Testis (tissue), 3 donors: Measurements from ENCODE around the gene TPST1. TPM values are rescaled to one million over a fixed set of nuclear protein-coding genes. Genes with fewer than 3 reads are reported as not detected.

Source experiments
- DNase-seq: peaks from one replicate; pipeline ENCODE4 v3.0.0-alpha.2; 2019
- H3K27ac ChIP-seq, 2 donors: fragments of 200-600 bp; sonication (generic); one replicate each; pipeline ENCODE4 v1.5.1; 2019
- H3K27me3 ChIP-seq: fragments of 200-600 bp; sonication (generic); one replicate; pipeline ENCODE4 v1.5.1; 2019
- H3K36me3 ChIP-seq: fragments of 200-600 bp; sonication (generic); one replicate; pipeline ENCODE4 v1.5.1; 2017; ENCODE audit warnings: low read depth; ENCODE audit errors: missing control alignments
- H3K4me1 ChIP-seq: fragments of 200-600 bp; sonication (generic); one replicate; pipeline ENCODE4 v1.5.1; 2019
- H3K4me3 ChIP-seq, 2 donors: fragments of 200-600 bp; sonication (generic); one replicate each; pipeline ENCODE4 v1.5.1; 2017 to 2019
- H3K9me3 ChIP-seq: fragments of 200-600 bp; sonication (generic); one replicate; pipeline ENCODE4 v1.5.1; 2017
- POLR2A ChIP-seq: fragments of 450-650 bp; IDR thresholded peaks from one replicate; pipeline ENCODE4 v1.6.1; 2017; ENCODE audit warnings: antibody characterized with exemption, mild to moderate bottlenecking, moderate library complexity
- WGBS, 2 donors: methylation state at CpG; one replicate each; pipeline ENCODE4 v1.1.5; 2018; 5-methylcytosine and 5-hydroxymethylcytosine counted together
- intact Hi-C: fragments of 100-400 bp; cut with DNase I; formaldehyde crosslinking; loops from one replicate; pipeline ENCODE4 v1.15.1; 2023; ENCODE audit warnings: low total_unique reads
- polyA plus RNA-seq: library from polyadenylated mRNA; stranded (reverse); fragments of 350-450 nt; fragmentation: Illumina TruSeq; extraction: RNeasy Lipid Tissue Mini Kit (QIAGEN cat#74804); gene quantifications from one replicate; pipeline ENCODE4 v1.2.3, GENCODE V29; 2014; ENCODE audit warnings: low read depth, low replicate concordance; ENCODE audit not compliant: insufficient read depth
- total RNA-seq, 2 donors: library from RNA; depleted of rRNA; stranded (reverse); fragments of >200 nt; gene quantifications; one replicate each; pipeline ENCODE4 v1.2.3, GENCODE V29; 2016
- TF ChIP-seq, protein P1 (sequence below), 3 experiments: fragments of 450-650 bp in 2 of 3; fragments of 200-600 bp in 1 of 3; sonication (generic) in 1 of 3; IDR thresholded peaks; one replicate each; pipeline ENCODE4 v1.5.1; 2016 to 2019; ENCODE audit warnings: antibody characterized with exemption in 3 of 3, mild to moderate bottlenecking in 2 of 3, moderate library complexity in 1 of 3

The TPST1 gene
- total and polyA plus RNA-seq, 3 donors from 2014 or later = 34.7 to 55.7 (median 40.7) TPM

DNA sequence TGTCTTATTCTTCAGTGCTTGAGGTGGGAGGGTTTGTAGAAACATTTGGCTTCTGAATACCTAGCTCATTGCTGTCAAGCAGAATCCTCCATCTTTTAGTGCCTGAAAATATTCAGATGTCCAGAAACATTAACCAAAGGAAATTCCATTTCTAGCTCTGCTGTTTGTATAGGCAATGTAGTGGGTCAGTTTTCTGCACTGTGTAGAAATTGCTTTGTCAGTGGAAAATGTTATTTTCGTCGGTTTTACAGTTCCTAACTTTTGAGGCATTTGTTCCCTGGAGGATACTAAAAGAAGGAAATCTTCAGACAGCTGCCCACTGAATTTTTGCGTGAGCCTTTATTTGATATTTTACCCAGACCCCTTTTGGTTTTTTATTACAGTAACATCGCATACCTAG, 143.4 kb downstream of the TPST1 start:
- peak overlapping the region in 1 of 2 donors; percentile 41 for H3K27ac ChIP-seq
- H3K9me3 ChIP-seq = no peaks in the 10 kb centered on the region
- TF ChIP-seq POLR2A = no peak
- TF ChIP-seq, protein P1, sequence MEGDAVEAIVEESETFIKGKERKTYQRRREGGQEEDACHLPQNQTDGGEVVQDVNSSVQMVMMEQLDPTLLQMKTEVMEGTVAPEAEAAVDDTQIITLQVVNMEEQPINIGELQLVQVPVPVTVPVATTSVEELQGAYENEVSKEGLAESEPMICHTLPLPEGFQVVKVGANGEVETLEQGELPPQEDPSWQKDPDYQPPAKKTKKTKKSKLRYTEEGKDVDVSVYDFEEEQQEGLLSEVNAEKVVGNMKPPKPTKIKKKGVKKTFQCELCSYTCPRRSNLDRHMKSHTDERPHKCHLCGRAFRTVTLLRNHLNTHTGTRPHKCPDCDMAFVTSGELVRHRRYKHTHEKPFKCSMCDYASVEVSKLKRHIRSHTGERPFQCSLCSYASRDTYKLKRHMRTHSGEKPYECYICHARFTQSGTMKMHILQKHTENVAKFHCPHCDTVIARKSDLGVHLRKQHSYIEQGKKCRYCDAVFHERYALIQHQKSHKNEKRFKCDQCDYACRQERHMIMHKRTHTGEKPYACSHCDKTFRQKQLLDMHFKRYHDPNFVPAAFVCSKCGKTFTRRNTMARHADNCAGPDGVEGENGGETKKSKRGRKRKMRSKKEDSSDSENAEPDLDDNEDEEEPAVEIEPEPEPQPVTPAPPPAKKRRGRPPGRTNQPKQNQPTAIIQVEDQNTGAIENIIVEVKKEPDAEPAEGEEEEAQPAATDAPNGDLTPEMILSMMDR (IDR thresholded peaks at IDR 0.05) = no peak
- H3K36me3 ChIP-seq = no peaks in the 10 kb centered on the region
- no peak overlapping the region for H3K4me3 ChIP-seq
- H3K27me3 ChIP-seq = no peaks in the 10 kb centered on the region
- H3K4me1 ChIP-seq = peaks cover 13% of the 10 kb centered on the region
- no peak for DNase-seq
- intact Hi-C loops = no loop called here
- WGBS, 2 donors = 36 to 46% methylated on average over 4 of the region's 4 CpGs

DNA sequence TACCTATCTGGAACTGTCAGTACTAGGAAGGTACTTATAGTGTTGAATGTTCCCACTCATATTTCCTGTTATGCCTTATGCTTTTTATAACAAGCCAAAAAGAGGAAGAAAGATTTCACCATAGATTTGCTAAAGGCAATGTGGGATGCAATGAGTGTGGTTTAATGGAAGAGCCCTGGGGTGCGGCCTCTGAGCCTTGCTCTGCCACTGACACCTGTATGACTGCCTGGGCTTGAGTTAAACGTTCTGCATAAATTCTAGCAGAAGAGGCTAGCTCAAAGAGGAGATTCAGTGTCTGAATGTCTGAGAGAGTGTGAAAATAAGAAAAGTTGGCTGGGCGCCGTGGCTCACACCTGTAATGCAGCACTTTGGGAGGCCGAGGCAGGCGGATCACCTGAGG, 143.8 kb downstream of the TPST1 start:
- H3K4me3 ChIP-seq = no peak overlapping the region
- H3K4me1 ChIP-seq = peaks cover 13% of the 10 kb centered on the region
- 78 to 87% methylated on average over 6 of the region's 6 CpGs for WGBS, 2 donors
- peak overlapping the region in 1 of 2 donors; percentile 41 for H3K27ac ChIP-seq
- H3K36me3 ChIP-seq = no peaks in the 10 kb centered on the region
- TF ChIP-seq, protein P1 (IDR thresholded peaks at IDR 0.05) = no peak
- TF ChIP-seq POLR2A = no peak
- DNase-seq = no peak
- H3K27me3 ChIP-seq = no peaks in the 10 kb centered on the region
- intact Hi-C loops = no loop called here
- H3K9me3 ChIP-seq = no peaks in the 10 kb centered on the region

DNA sequence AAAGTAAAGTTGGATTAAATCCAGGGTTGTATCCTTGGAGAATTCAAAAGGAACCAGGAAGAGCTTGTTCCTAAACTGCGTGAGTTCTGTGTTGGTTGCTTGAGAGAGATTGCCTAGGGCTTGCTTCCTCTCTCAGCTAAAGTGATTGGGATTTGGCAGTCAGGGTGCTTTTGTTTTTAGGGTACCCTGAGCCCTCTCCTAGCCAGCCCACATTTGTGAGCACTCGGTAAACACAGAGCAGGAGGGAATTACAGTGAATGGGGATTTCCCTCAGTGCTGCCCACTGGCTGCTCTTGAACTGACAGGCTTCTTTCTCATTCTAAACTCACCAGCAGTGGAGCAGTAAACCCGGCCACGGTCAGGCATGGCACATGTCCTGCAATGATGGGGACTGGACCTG, 146.9 kb downstream of the TPST1 start:
- Histone ChIP-seq H3K36me3 (no peaks in the 10 kb centered on the region), H3K4me3 (no peak overlapping the region), H3K27ac (peak overlapping the region in 1 of 2 donors; percentile 63), H3K27me3 (no peaks in the 10 kb centered on the region), H3K4me1 (peaks cover 13% of the 10 kb centered on the region), H3K9me3 (no peaks in the 10 kb centered on the region)
- WGBS, 2 donors = 7 to 36% methylated on average over 4 of the region's 4 CpGs
- peak; percentile 33 for DNase-seq
- intact Hi-C loops = no loop called here
- no peak for TF ChIP-seq POLR2A
- TF ChIP-seq, protein P1 (IDR thresholded peaks at IDR 0.05) = no peak

DNA sequence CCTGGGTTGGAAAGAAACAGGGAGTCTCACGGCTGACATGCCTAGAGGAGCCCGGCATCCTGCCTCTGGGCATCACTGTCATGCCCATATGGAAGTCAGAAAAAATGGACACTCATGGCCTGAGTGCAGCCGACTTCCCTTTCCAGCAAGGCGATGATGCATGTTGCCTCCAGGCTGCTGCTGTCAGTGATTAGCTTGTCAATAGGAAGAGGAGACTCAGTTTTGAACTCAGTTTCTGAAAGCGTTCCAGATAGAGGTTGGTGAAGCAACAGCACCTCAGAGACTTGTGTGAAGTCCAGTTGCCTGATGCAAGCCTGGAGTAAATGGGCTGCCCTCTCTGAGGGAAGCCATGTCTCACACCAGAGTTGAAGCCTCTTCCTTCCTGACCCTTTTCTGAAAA, 148.4 kb downstream of the TPST1 start:
- Histone ChIP-seq H3K9me3 (no peaks in the 10 kb centered on the region), H3K4me3 (no peak overlapping the region), H3K27ac (no peak overlapping the region), H3K36me3 (no peaks in the 10 kb centered on the region), H3K27me3 (no peaks in the 10 kb centered on the region), H3K4me1 (peaks cover 9% of the 10 kb centered on the region)
- TF ChIP-seq POLR2A = no peak
- TF ChIP-seq, protein P1 (IDR thresholded peaks at IDR 0.05) = no peak
- 94% methylated on average over 4 to 5 of the region's 5 CpGs for WGBS, 2 donors
- intact Hi-C loops = no loop called here
- DNase-seq = no peak

DNA sequence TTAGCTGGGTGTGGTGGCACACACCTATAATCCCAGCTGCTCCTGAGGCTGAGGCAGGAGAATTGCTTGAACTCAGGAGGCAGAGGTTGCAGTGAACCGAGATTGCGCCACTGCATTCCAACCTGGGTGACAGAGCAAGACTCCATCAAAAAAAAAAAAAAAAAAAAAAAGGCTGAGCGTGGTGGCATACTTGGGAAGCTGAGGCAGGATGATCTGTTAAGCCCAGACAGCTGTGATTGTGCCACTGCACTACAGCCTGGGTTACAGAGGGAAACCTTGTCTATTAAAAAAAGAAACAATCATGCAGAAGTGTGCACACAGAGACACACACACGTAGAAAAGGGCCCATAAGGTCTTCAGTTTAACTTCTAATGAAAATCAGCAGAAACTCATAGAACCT, 150.6 kb downstream of the TPST1 start:
- Histone ChIP-seq H3K9me3 (no peaks in the 10 kb centered on the region), H3K4me3 (no peak overlapping the region), H3K27ac (no peak overlapping the region), H3K4me1 (peaks cover 9% of the 10 kb centered on the region), H3K36me3 (no peaks in the 10 kb centered on the region), H3K27me3 (no peaks in the 10 kb centered on the region)
- 87 to 88% methylated on average over 4 of the region's 4 CpGs for WGBS, 2 donors
- no peak for DNase-seq
- TF ChIP-seq, protein P1 (IDR thresholded peaks at IDR 0.05) = no peak
- TF ChIP-seq POLR2A = no peak
- intact Hi-C loops = no loop called here
